ENCODE measurements around the gene CFAP20.
"Not testable (repeated sequence)": the region's sequence is repeated elsewhere in the genome, so short reads cannot be mapped to it uniquely, and the experiment has no call there.

CFAP20 gene

GRCh38 chr16:58095575-58095960 is 33.6 kb downstream of the CFAP20 start:
- DNase-seq, result not testable (repeated sequence)

GRCh38 chr16:58094791-58095574 is 34.2 kb downstream of the CFAP20 start:
- DNase-seq, result no peak

GRCh38 chr16:58094026-58094425 is 35.2 kb downstream of the CFAP20 start:
- no peak for DNase-seq

GRCh38 chr16:58090396-58090795 is 38.8 kb downstream of the CFAP20 start:
- DNase-seq, result not testable (repeated sequence)

- DNase-seq, result no peak
These were observed 41.1 kb downstream of the CFAP20 start for GRCh38 chr16:58088091-58088490.

- DNase-seq, result no peak
These were observed 41.8 kb downstream of the CFAP20 start for GRCh38 chr16:58087209-58087913.

GRCh38 chr16:58086381-58087208 is 42.6 kb downstream of the CFAP20 start:
- no peak for DNase-seq

GRCh38 chr16:58085584-58086251 is 43.5 kb downstream of the CFAP20 start:
- no peak for DNase-seq

GRCh38 chr16:58085171-58085570 is 44.0 kb downstream of the CFAP20 start:
- no peak for DNase-seq

- no peak for DNase-seq
These were observed 44.5 kb downstream of the CFAP20 start for GRCh38 chr16:58084635-58085034.

- DNase-seq, result no peak
These were observed 46.8 kb downstream of the CFAP20 start for GRCh38 chr16:58082381-58082780.

GRCh38 chr16:58080657-58081056 is 48.5 kb downstream of the CFAP20 start:
- not testable (repeated sequence) for DNase-seq

- DNase-seq, result no peak
These were observed 51.4 kb downstream of the CFAP20 start for GRCh38 chr16:58077796-58078195.

- DNase-seq, result no peak
These were observed 52.7 kb downstream of the CFAP20 start for GRCh38 chr16:58076514-58076913.

GRCh38 chr16:58074657-58075056 is 54.5 kb downstream of the CFAP20 start:
- no peak for DNase-seq

- not testable (repeated sequence) for DNase-seq
These were observed 56.1 kb downstream of the CFAP20 start for GRCh38 chr16:58073086-58073485.

GRCh38 chr16:58072134-58072533 is 57.0 kb downstream of the CFAP20 start:
- not testable (repeated sequence) for DNase-seq

- DNase-seq, result no peak
These were observed 58.6 kb downstream of the CFAP20 start for GRCh38 chr16:58070585-58070984.

Data from NCI-H510A (cell line).